ENCODE data around the gene RASGRF2.

Gene RASGRF2

DNA sequence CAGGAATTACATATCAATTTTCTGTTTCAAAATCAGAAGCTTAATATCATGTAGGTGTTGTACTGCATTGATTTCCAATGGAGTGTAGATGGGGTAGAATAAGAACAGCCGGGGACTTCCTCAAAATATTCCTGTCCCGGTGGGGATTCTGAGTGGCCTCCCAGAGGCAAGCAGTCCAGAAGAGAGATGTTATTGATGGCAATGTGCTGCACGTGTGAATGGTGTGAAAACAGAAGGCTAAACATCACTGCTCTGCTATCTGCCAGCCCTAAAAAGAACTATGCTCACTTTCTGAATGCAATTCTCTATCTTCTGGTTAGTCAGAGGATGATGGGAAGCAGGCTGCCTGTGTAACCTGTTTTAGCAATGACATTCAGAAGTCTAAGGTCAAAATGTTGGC is 181.9 kb downstream of the RASGRF2 start:
- no peak for DNase-seq

DNA sequence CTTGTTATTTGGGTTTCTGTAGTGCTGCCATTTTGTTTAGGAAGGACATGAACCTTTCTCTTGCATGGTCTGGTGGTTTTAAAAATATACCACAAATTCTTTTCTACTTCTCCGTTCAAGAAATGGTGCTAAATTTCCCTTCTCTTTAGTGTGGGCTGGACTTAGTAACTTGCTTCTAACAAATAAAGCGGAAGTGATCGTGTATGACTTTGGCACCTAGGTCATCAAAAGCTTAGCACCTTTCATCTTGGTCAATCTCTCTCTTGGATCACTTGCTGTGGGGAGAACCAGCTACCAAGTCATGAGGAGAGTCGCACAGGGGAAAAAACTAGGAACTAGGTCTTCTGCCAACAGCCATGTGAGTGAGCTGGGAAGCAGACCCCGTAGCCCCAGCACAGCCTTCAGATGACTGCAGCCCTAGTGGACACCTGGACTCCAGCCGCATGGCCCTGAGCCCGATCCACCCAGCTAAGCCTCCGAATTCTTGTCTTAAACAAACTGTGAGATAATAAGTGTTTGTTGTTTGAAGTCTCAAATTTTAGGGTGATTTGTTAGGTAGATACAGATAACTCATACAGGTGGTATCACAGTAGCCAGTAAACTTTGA is 185.3 kb downstream of the RASGRF2 start:
- DNase-seq = no peak

DNA sequence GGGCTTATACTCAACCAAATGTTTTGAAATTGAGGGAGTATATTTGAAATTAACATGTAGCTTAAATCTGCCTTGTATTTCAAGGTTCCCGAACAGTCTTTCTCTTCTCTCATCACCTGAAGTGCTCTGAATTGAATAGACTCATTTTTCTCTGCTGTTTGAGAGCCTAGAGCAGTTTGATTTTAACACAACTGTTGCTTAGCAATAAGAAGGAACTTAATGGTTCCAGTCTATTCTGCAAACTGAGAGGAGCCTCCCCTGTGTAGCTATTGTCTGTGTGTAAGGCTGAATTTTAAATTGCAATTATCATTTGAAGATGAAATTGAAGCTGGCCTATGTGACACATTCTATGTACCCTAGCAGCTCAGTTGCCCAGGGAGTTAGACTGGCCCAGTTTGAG is 185.9 kb downstream of the RASGRF2 start:
- no peak for DNase-seq

DNA sequence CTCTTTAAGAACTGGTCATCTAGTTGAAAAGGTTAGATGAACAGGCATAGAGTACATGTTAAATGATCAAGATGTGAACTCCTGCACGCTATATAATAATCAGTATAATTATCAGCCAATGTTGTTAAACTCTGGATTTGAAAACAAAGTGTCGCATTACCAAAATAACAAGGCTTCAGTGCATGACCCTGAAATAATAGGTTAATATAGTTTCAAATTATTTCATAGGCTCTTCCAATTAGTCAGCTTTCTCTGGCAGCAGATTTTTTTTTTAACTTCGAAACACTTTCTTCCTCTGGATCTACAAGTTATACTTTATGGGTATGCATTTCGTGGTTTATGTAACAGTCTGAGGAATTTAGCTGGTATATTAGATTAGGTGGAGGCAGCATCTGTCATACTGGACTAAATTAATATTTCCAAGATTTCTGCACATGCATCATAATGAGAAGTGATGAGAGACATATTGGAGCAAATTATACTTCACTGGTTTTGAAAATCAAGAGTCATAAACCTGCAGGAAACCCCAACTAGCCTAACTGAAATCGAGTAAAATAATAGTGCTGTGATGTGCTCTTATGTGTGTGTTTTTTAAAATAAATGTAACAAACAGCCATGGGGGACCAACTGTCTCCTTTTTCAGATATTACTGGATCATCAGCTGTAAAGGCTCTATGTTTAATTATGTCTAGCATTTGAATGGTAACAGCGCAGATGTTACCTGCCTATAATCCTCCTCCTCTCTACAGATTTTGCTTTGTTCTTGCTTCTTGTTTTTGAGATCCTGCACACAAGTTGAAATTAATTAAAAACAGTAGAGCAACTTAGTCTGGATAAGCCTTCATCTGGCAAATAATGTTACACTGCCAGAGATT is 187.1 kb downstream of the RASGRF2 start:
- no peak for DNase-seq

DNA sequence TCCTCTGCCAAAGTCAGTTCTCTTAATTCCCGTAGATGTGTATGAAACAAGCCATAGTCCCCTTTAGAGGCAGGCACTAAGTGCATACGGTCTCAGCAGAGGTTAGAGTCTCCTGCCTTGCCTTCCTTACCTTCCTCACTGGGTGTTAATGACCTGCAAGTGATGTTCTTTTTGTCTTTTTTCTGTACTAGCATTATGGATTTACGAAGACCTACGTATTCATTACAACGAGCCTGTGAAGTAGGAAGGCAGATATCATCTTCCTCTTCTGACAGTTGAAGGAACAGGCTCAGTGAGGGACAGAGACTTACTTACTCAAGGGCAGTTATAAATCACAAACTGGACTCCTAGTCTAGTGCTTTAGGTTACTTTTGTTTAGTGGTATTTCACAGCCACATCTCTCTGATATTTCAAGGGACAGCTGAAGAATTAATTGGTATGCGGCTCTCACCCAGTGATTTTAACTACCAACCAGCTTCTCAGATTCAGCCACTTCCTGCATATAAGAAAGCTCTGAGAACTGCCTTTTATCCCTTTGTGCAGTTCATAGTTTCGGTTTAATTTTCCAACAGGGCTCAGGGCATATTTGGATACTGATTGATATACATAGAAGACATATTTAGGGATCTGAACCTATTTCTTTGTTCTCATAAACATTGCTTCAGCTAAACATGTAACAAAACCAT is 187.9 kb downstream of the RASGRF2 start:
- DNase-seq = no peak

DNA sequence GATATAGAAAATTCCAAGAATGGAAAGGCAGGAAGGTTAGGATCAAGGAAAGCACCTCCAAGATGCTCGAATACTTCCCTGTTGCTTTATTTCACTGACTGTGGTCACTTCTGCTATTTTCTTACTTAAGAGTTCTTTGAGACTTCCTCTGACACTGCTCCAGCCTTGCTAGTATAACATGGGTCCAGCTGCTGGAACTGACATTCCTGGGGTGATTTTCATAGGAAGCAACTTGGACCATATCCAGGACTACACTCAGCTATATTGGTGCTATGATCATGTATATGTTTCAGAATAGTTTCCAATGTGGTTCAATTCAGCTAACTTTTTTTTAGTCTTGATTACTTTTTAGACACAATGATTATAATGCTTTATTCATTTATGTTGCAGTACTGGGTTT is 191.4 kb downstream of the RASGRF2 start:
- DNase-seq = no peak

DNA sequence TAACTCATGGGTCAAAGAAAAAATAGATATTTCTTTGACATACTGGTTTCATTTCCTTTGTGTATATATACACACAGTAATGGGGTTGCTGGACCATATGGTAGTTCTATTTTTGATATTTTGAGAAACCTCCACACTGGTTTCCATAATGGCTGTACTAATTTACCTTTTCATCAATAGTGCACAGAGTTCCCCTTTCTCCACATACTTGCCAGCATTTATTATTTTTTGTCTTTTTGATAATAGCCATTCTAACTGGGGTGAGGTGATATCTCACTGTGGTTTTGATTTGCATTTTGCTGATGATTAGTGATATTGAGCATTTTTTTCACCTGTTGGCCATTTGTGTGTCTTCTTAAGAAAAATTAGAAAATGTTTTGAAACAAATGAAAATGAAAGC is 194.6 kb downstream of the RASGRF2 start:
- no peak for DNase-seq

DNA sequence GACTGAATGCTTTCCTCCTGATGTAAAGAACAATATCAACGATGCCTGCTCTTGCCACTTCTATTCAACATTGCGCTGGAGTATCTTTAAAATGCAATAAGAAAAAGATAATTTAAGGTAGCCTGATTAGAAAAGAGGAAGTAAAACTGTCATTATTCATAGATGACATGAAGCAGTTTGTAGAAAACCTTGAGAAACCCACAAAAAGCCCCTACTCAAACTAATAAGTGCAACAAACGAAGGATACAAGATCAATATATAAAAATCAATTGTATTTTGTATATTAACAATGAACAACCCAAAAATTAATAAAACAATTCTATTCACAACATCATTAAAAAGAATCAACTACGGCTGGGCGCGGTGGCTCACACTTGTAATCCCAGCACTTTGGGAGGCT is 196.6 kb downstream of the RASGRF2 start:
- no peak for DNase-seq

DNA sequence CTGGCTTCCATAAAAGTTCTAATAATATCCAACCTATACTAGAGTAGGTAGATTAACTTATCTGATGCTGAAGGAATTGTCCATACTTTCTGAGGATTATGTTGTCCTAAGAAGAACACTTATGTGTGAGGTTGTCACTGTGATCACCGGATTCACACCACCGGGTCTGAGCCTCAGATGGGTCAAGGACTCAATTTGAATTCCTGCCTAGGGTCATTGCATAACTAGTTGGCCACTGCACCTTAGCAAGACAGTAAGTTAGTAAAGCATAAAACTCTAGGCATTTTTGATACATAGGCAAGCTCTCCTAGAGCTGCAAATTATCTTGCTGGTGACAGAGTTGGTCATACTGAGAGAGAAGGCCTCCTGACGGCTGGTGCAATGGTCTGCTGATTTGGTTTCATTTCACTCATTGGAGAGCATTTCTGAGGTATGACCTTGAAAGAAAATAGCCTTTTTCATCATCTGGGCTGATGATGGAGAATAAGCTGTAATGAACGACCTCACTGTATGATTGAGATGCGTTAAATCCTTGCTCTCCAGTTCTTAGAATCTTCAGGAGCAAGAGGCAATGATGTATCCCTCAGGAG is 200.9 kb downstream of the RASGRF2 start:
- no peak for DNase-seq

DNA sequence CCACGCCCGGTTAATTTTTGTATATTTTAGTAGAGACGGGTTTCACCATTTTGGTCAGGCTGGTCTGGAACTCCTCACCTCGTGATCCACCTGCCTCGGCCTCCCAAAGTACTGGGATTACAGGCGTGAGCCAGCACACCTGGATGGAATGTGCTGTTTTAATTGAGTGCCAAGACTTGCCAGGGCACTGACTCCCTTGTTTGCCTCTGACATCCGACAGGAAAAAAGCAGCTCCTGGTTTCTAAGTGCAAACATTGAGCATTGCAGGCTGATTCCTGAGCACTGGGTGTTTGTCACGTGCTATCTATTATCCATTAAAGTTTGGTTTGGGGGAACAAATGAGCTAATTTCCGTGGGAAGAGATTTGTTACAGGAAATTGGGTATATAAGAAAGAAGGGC is 202.3 kb downstream of the RASGRF2 start:
- no peak for DNase-seq

DNA sequence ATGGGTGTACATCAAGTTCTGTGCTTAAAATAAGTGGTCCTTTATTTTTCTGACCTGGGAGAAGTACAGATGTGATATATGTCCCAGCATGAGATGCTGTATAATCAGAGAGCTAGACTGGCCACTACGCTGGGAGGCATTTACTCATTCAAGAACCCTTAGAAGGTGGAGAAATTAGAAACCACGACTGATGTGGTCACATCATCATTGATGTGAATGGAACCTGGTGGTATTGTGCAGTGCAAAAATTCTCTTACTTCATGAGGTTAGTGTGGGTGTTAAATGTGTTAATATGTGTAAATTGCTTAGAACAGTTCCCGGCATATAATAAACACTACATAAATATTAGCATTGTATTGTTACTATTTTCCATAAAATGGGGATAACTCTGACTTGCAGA is 203.5 kb downstream of the RASGRF2 start:
- DNase-seq = no peak

DNA sequence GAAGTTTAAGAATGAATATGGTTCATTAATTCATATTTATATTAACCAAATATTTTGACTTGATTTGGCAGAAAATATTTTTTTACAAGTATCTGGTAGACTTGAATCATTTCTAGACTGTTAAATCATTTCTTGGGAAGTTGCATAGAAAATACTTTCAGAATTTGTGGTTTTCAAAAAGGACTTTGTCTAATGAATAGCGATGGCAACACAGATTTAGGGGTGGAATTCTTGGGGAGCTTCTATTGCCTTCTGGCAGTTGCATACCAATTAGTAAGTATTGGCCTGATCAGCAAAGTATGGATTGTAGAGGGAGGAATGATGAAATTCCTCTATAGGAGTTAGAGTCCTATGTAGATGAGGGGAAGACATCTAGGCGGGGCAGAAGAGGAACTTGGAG is 204.3 kb downstream of the RASGRF2 start:
- no peak for DNase-seq

DNA sequence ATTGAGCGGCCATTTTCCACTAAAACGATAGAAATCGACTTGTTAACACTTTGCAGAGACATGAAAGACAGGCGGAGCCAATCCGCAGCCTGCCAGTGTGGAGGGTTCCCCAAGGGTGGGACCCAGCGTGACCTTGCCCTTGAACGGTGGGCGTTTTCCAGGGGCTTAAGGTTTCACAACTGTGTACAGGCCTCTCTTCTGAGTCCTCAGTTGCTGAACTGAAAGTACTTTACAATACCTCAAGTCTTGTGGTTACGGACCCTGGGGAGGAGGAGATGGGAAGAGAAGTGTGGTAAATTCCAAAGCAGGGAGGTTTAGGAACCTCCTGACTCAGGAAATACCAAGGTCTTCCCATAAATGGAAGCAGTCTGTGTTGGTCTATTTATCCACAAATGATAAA is 204.8 kb downstream of the RASGRF2 start:
- peak; percentile 67 for DNase-seq

DNA sequence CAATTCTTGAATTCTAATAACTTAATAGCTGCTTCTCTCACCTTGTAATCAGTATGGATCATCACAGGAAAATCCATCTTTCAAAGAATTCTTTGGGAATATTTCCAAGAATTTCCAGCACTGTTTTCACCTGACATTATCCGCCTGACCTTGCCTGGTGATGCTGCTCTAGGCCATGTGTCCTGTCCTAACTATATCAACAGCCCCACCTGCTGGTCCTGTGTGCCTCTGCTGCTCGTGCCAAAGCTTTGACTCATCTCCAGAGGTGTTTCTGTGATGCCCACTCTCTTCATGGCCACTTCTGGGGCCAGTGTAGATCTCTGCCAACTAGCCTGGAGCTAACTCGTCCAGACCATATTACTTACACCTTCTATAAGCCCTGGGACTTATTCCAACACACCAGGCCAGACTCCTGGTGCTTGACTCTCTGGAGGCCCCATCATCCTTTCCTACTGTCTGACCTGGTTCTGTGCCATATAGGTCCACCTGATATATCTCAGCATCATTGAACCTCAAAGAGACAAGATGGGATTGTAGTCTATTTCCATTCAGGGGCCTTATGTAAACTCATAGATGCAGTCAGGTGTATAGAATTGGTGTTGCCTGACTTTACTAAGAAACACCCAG is 205.4 kb downstream of the RASGRF2 start:
- peak; percentile 94 for DNase-seq

DNA sequence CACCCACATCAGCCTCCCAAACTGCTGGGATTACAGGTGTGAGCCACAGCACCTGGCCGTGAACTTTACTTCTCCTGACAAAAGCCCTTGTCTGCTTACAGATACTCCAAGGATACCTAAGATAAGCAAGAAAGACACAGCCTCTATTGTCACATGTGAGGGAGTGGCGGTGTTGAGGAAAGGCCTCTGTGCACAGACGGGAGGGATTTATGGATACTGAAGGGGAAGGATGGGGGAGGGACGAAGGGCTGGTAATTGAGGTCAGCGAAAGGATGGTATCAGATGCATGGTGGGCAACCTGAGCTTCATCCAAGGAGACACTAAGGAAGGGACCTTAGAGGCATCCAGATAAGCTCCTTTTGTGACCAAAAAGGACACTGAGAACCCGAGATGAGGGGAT is 206.3 kb downstream of the RASGRF2 start:
- DNase-seq = no peak

DNA sequence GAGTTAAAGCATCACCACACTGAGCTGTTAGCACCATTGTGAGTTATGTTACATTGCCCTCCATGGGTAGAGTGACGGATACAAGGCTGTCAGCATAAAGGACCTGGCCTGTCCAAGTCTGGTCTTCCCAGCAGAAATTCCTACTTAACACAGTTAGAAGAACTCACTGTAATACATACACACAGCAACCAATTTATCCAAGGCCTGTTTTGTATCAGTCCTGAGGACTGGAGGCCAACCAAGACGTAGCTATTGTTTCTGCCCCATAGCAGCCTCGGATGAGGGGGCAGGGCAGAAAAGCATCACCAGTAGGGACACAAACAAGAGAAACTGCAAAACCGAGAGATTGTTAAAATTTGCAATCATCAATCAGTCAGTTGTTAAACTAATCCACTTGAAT is 206.9 kb downstream of the RASGRF2 start:
- no peak for DNase-seq

DNA sequence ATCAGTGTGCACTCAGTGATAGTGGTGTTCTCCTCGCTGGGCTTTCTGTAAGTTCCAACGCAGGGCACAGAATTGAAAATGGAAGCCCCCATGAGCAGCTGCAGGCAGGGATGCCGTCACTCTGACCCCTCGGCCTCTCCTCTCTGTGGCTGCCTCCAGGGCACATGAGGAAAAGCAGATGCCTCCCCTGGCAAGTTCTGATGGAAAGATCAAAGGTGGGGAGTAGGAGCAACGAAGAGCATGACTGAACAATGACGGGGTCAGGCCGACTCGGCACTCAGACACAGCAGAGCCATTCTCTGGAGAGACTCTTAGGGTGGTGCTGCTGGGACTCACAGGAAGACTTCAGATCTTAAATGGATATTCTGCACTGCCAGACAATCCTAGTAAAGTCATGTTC is 207.4 kb downstream of the RASGRF2 start:
- DNase-seq = peak; percentile 97

DNA sequence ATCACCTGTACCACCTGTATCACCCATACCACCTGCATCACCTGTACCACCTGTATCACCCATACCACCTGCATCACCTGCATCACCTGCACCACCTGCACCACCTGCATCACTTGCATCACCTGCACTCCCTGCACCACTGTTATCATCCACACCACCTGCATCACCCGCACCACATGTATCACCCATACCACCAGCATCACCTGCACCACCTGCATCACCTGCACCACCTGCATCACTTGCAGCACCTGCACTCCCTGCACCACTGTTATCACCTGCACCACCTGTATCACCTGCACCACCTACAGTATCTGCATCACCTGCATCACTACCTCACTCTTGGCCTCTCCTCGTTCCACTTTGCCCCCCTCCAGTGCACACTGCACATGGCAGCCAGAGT is 209.8 kb downstream of the RASGRF2 start:
- DNase-seq = no peak

DNA sequence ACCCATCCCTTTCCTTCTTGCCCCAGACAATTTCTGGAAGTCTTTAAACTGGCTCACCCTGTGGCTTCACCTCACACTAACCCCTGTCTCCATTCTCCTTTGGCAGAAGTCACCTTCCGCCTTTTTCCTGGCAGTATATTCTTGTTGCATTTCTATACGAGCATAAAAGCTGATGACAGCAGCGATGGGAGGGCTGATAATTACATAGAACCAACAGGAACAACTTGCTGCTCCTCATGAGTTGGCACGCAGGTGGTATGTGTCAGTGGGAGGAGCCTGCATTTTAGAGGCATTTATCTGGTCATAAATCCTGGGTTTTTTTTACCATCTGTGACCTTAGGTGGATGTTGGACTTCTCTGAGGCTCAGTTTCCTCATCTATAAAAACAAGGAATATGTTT is 211.6 kb downstream of the RASGRF2 start:
- DNase-seq = no peak

DNA sequence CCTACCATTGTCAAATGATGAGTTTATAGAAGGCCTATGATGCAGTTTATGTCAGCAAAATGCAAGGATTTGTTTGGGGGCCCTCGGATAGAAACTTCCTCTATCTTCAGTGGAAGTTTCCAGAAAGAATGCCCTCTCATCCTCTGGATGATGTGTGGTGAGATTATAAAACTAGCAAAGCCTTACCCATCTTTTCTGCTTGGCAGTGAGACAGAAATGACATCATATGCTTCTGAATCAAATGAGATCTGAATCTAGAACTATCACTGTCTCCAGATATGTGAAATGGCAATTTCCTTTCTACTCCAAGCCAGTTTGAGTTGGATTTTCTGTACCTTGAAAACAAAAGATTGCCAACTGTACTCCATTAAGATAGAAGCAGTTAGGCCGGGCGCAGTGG is 212.5 kb downstream of the RASGRF2 start:
- DNase-seq = no peak

DNA sequence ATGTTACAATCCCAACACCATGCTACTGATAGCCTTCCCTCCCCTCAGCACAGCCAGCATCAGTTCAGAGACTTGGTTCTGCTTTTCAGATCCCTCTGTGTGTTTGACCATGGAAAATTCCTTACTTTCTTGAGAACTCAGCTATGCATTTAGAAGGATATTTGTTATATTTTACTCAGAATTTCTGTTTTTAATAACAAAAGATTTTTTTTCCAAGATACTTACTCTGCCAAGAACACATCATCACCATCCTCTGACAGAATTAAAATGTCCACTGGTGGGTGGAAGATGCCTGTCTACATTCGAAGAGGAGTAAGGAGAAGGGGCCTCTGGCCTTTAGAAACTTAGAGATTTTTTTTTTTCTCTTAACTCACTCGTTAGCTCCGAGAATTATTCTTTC is 216.9 kb downstream of the RASGRF2 start:
- no peak for DNase-seq

DNA sequence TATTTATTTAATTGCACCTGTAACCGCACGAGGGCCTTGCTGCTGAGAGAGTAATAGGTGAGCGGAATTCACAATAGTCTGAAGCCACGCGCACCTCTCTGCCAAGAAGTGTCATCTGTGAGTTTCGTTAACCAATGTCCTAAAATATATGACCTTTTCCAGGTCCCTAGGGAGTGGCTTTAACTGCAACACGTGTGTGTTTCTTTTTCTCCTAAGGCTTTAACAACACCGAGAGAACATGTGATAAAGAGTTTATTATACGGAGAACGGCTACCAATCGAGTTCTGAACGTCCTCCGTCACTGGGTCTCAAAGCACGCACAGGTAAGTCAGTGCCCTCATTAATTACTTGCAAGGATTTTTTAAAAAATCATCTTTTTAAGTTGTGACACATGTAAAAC is 219.8 kb downstream of the RASGRF2 start:
- DNase-seq = no peak

DNA sequence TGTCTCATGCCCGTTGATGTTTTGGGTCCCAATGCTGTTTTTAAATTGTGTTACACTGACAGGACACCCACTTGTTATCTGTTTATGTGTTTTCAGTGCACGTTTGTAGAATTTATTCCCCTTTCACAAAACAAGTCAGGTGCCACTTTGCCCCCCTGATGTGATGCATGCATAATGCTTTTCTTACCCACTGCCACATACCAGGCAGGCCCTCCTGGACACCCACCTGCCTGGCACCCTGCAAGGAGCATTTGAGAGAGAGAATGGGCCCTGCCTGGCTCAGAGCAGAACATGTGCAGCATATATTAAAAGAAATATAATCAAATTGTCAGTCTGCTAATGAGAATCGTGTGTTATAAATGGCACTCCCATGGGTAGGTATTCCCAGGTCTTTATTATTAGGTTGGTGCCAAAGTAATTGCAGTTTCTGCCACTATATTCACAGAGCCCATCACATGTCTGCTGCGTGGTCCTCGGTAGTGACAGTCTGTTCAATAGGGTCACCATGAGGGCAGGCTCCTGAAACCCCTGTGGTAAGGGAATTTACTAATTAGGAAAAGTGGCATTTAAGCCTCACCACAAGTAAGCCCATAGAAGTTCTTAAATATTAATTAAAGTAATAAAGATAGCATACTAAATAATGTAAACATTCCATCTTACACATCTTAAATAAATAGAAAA is 220.8 kb downstream of the RASGRF2 start:
- DNase-seq = no peak

Measured in islet precursor cell (in vitro differentiated cells).